H1 (cell line): ENCODE results near the gene VPS13D. TPM values are rescaled to one million over a fixed set of nuclear protein-coding genes. Genes with fewer than 3 reads are reported as not detected.

Experiments
- TBP ChIP-seq: IDR thresholded peaks from 2 replicates; pipeline ENCODE4 v1.6.1; 2011; ENCODE audit warnings: low read depth, low read length, improper control_type of control experiment
- polyA plus RNA-seq, 7 experiments: library from polyadenylated mRNA; depleted of rRNA in 3 of 7; stranded (reverse) in 5 of 7; unstranded in 2 of 7; fragments of >200 nt in 5 of 7; fragments of 200-250 nt in 2 of 7; gene quantifications; 1 replicate in 5 of 7; 2 replicates in 1 of 7; 4 replicates in 1 of 7; pipeline versions ENCODE4 v1.2.1 to v1.2.3, GENCODE V29; 2011 to 2013; ENCODE audit warnings: missing spikeins in 2 of 7, mixed read lengths in 2 of 7
- total RNA-seq: library from RNA; stranded (reverse); fragmentation: NEBNext Ultra II Directional; extraction: Animal tissue kit (Norgen Biotek cat#: 25700); gene quantifications from 2 replicates; pipeline ENCODE4 v1.2.1, GENCODE V29; 2021
- TF ChIP-seq, protein P1 (sequence below): fragments of 300-600 bp; sonication (generic); IDR thresholded peaks from 2 replicates; pipeline ENCODE4 v1.7.1; 2012; ENCODE audit warnings: low read length, moderate library complexity, mild to moderate bottlenecking, inconsistent platforms; ENCODE audit not compliant: insufficient replicate concordance

The VPS13D gene
- total and polyA plus RNA-seq, 2 of the 8 experiments (the other 6 are each of a cell fraction or from before 2014, with no cell fraction given): 10.9 to 31.2 TPM

DNA sequence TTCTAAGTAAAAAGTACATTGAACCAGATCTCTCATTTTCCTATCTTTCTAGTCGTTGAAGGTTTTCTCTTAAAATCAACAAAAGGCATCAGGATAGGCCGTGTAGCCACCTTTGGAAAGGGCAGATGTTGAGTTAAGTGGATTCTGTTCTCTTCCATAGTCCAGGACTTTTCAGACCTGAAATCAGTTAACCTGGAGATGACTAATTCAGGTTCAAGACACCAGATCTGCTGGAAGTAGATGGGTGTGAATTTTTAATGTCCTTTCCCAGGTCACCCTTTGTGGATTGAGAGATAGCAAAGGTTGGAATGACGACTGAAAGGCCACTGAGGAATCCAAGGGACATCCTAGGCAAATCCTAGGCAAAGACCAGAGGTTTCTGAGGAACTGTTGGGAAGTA lies 215.4 kb downstream of the VPS13D start (continued):
- TF ChIP-seq, protein P1, sequence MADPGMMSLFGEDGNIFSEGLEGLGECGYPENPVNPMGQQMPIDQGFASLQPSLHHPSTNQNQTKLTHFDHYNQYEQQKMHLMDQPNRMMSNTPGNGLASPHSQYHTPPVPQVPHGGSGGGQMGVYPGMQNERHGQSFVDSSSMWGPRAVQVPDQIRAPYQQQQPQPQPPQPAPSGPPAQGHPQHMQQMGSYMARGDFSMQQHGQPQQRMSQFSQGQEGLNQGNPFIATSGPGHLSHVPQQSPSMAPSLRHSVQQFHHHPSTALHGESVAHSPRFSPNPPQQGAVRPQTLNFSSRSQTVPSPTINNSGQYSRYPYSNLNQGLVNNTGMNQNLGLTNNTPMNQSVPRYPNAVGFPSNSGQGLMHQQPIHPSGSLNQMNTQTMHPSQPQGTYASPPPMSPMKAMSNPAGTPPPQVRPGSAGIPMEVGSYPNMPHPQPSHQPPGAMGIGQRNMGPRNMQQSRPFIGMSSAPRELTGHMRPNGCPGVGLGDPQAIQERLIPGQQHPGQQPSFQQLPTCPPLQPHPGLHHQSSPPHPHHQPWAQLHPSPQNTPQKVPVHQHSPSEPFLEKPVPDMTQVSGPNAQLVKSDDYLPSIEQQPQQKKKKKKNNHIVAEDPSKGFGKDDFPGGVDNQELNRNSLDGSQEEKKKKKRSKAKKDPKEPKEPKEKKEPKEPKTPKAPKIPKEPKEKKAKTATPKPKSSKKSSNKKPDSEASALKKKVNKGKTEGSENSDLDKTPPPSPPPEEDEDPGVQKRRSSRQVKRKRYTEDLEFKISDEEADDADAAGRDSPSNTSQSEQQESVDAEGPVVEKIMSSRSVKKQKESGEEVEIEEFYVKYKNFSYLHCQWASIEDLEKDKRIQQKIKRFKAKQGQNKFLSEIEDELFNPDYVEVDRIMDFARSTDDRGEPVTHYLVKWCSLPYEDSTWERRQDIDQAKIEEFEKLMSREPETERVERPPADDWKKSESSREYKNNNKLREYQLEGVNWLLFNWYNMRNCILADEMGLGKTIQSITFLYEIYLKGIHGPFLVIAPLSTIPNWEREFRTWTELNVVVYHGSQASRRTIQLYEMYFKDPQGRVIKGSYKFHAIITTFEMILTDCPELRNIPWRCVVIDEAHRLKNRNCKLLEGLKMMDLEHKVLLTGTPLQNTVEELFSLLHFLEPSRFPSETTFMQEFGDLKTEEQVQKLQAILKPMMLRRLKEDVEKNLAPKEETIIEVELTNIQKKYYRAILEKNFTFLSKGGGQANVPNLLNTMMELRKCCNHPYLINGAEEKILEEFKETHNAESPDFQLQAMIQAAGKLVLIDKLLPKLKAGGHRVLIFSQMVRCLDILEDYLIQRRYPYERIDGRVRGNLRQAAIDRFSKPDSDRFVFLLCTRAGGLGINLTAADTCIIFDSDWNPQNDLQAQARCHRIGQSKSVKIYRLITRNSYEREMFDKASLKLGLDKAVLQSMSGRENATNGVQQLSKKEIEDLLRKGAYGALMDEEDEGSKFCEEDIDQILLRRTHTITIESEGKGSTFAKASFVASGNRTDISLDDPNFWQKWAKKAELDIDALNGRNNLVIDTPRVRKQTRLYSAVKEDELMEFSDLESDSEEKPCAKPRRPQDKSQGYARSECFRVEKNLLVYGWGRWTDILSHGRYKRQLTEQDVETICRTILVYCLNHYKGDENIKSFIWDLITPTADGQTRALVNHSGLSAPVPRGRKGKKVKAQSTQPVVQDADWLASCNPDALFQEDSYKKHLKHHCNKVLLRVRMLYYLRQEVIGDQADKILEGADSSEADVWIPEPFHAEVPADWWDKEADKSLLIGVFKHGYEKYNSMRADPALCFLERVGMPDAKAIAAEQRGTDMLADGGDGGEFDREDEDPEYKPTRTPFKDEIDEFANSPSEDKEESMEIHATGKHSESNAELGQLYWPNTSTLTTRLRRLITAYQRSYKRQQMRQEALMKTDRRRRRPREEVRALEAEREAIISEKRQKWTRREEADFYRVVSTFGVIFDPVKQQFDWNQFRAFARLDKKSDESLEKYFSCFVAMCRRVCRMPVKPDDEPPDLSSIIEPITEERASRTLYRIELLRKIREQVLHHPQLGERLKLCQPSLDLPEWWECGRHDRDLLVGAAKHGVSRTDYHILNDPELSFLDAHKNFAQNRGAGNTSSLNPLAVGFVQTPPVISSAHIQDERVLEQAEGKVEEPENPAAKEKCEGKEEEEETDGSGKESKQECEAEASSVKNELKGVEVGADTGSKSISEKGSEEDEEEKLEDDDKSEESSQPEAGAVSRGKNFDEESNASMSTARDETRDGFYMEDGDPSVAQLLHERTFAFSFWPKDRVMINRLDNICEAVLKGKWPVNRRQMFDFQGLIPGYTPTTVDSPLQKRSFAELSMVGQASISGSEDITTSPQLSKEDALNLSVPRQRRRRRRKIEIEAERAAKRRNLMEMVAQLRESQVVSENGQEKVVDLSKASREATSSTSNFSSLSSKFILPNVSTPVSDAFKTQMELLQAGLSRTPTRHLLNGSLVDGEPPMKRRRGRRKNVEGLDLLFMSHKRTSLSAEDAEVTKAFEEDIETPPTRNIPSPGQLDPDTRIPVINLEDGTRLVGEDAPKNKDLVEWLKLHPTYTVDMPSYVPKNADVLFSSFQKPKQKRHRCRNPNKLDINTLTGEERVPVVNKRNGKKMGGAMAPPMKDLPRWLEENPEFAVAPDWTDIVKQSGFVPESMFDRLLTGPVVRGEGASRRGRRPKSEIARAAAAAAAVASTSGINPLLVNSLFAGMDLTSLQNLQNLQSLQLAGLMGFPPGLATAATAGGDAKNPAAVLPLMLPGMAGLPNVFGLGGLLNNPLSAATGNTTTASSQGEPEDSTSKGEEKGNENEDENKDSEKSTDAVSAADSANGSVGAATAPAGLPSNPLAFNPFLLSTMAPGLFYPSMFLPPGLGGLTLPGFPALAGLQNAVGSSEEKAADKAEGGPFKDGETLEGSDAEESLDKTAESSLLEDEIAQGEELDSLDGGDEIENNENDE: no peak
- no peak for TF ChIP-seq TBP
